Transverse colon (tissue), 3 donors: ENCODE data around the gene GRIP2.

ENCODE experiments used
- EP300 ChIP-seq: sonication (generic); formaldehyde crosslinking; IDR thresholded peaks from one replicate; pipeline ENCODE4 v1.6.1; 2017; ENCODE audit warnings: antibody characterized with exemption, low read depth
- POLR2A ChIP-seq: fragments of 450-650 bp; IDR thresholded peaks from one replicate; pipeline ENCODE4 v1.6.1; 2016; ENCODE audit warnings: antibody characterized with exemption, mild to moderate bottlenecking, moderate library complexity
- TF ChIP-seq, protein P1 (sequence below), 5 experiments: fragments of 200-600 bp in 3 of 5; fragments of 450-650 bp in 2 of 5; sonication (generic) in 3 of 5; IDR thresholded peaks; 1 replicate in 2 of 5; 2 replicates in 3 of 5; pipeline ENCODE4 v1.5.1; 2016 to 2017; ENCODE audit warnings: antibody characterized with exemption in 5 of 5, inconsistent platforms in 3 of 5, mild to moderate bottlenecking in 2 of 5, moderate library complexity in 1 of 5

DNA sequence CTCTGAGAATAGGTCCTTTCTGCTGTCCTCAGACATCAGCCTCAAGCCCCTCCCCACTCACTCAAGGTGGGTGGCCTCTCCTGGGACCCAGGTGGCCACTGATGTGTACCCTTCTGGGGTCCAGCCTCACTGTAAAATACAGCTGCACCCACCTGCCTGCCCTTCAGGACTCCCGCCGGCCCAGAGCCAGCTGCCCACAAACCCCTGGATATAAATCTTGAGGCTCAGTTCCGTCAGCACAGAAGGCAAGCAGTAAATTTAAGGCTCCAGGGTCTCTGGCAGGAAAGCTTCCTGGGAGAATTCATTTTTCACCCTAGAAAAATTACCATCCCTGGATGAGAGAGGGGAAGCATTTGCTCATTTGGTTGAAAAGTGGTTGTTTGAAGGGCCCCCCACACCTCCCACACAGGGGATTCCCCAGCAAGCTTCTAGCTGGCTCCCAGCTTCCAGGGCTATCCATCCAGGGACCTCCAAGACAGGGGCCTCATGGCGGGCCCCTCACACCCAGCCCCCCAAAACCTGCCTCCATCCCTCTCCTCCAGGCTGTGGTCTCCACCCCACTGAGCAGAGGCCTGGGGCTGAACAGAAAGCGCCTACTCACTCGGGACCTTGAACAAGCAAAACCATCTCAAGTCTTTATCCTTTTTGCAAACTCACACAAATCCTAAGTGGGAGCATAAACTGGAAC is 48.4 kb upstream of the GRIP2 start:
- TF ChIP-seq, protein P1, sequence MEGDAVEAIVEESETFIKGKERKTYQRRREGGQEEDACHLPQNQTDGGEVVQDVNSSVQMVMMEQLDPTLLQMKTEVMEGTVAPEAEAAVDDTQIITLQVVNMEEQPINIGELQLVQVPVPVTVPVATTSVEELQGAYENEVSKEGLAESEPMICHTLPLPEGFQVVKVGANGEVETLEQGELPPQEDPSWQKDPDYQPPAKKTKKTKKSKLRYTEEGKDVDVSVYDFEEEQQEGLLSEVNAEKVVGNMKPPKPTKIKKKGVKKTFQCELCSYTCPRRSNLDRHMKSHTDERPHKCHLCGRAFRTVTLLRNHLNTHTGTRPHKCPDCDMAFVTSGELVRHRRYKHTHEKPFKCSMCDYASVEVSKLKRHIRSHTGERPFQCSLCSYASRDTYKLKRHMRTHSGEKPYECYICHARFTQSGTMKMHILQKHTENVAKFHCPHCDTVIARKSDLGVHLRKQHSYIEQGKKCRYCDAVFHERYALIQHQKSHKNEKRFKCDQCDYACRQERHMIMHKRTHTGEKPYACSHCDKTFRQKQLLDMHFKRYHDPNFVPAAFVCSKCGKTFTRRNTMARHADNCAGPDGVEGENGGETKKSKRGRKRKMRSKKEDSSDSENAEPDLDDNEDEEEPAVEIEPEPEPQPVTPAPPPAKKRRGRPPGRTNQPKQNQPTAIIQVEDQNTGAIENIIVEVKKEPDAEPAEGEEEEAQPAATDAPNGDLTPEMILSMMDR (IDR thresholded peaks at IDR 0.05), result no peak
- TF ChIP-seq POLR2A, result no peak
- TF ChIP-seq EP300, result no peak
